Glomerular visceral epithelial cell (primary cell): ENCODE data around the gene FAM110D.

Experiments
- DNase-seq: peaks from one replicate; pipeline ENCODE4 v3.0.0-alpha.2; 2016; ENCODE audit errors: extremely low spot score

FAM110D gene

DNA sequence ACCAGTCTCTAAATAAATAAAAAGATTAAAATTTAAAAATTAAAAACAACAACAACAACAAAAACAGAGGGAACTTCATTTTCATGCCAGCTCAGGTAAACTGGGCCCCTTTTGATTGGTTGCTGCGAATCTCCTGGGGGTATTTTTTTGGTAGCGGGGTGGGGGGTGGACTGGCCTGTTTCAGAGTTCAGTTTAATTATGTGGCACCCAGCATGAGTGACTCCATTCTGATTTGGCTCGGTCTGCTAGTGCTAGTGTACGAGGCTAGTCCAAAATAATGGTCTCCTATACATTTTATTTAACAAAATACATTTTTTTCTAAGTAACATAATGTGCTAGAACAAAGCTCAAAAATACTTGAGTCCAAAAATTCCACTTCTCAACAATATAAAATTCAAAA, 29.1 kb upstream of the FAM110D start:
- DNase-seq = no peak

- no peak for DNase-seq
Observed at GRCh38 chr1:26130695-26131094, 28.2 kb upstream of the FAM110D start.

GRCh38 chr1:26132128-26132833, 26.6 kb upstream of the FAM110D start:
- DNase-seq = no peak

DNA sequence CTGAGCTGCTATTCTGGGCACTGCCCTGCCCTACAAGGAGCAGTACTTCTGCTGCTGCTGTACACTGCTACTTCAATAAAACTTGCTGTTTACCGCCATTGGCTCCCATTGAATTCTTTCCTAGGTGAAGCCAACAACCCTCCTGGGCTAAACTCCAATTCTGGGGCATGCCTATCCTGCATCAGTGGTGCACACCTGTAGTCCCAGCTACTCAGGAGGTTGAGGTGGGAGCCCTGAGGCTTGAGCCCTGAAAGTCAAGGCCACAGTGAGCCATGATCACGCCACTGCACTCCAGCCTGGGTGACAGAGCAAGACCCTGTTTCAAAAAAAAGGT, 26.1 kb upstream of the FAM110D start:
- no peak for DNase-seq

DNA sequence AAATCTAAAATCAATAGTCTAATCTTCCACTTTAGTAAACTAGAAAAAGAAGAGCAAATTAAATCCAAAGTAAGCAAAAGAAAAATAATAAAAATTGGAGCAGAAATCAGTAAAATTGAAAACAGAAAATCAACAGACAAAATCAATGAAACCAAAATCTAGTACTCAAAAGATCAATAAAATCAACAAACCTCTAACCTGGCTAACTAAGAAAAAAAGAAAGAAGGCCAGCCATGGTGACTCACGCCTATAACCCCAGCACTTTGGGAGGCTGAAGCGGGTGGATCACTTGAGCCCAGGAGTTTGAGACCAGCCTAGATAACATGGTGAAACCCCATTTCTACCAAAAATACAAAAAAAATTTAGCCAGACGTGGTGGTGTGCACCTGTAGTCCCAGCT, 24.4 kb upstream of the FAM110D start:
- no peak for DNase-seq

GRCh38 chr1:26138974-26139558, 19.8 kb upstream of the FAM110D start:
- DNase-seq = no peak

GRCh38 chr1:26142159-26142558, 16.7 kb upstream of the FAM110D start:
- no peak for DNase-seq

DNA sequence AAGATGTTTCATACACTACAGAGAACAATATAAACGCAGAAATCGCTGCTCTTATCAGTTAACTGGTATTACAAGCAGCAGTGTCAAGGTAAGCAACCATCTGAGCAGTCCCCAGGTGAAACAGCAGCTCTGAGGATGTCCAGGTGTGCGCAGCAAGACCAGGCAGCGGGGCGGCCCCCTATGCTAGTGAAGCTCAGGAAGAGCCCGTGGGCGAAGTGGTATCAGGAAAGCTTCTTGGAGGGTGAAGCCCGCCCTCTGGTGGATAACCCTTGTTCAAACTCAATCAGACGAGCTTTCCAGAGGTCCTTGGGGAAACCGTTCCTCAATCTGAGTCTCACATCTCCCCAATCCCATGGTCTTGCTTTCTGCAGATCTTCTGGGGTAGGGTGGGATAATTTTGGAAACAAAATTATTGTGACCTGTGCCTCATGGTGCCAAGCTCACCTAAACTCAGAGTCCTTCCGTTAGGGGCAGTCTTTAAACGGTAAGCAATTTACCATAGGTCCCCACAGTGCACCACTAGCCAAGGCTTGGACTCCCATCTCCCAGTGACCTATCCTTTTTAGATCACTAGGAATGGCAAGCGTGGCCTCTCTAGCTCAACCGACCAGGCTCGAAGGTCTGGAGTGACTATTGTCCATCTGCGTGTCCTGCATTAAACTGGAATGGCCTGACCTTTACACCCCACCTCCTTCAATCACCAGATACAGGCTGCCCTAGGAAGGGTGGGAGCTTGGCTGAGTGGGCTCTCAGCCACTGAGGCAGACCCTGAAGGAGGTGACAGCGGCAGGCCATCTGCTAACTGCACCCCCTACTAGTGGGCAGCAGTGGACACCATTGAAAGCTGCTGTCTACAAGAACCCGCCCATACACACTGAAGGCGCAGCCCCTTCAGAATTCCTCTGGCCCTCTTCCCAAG, 13.6 kb upstream of the FAM110D start:
- peak; percentile 78 for DNase-seq

- DNase-seq = no peak
Observed at GRCh38 chr1:26145960-26146294, 13.0 kb upstream of the FAM110D start.

DNA sequence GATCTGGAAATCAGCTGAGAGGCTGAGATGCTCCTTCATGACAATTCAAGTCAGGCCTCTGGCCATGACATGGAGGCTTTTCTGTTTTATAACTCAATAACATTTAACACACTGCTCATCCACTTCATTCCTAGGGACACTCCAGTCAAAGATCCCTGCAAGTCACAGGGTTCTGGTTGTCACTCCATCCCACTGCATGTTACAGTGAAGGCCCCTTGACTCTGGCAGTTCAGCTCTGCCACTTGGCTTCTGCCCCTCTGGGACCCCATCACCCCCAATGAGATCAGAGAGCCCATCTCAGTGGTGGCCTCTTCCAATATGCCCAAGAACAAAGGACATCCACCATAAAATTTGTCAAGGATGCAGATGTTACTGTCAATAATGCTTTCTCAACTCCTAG, 10.0 kb upstream of the FAM110D start:
- DNase-seq = no peak

GRCh38 chr1:26153966-26154532, 4.8 kb upstream of the FAM110D start:
- DNase-seq = no peak

DNA sequence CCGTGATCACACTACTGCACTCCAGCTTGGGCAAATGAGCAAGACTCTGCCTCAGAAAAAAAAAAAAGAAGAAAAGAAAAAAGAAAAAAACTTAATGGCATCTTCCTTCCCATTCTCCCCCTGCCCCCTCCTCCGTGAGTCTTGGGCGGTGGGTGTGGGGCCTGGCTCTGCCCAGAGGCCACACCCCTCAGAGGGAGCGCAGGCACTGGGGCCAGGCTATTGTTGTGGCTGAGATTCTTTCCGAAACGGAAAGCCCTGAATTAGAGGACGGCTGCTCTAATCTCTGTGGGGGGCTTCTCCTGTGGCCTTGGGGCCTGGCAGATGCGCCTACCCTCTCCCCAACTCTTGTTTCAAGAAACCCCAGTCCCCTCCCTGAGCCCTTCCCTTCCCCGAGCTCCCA, 4.1 kb upstream of the FAM110D start:
- DNase-seq = no peak

DNA sequence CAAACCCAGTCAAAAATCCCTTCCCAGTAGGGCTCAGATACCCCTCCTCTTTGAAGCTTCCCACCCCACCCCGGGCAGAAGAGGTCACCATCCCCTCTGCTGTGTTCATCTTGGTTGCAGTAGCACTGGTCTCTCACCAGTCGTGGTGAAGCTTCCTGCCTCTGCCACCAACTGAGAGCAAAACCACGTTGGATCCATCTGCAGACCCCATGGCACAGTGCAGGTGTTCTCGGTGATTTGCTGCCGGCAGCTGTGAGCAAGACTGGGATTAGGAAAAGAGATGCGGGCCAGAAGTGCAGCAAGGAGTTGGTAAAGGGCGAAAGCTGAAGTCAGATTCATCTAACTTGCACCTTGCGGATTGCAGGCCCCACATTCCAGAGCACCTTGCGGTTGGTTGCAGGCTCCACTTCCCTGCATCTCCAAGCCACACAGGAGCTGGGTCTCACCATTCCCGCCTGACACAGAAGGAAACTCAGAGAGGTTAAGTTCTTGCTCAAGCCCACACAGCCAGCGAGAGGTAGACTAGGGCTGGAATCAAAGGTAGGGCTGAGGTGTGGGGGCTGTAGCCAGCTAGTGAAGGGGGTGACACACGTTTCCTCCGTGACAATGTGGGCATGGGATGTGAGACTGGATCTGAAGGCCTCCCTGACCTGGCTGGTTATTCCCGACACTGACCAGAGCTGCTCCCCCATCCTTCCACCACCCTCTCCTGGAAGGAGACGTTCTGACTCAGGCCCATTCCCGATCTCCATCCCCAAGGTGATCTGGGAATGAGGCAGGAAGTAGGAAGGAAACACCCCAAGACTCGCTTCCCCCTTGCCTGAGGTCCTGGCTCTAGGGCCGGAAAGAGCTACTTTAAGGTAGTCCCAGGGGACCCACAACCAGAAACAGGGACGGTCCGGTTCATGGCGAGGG, 3.3 kb upstream of the FAM110D start:
- DNase-seq = no peak

- peak; percentile 18 for DNase-seq
Observed at GRCh38 chr1:26156285-26157038, 2.4 kb upstream of the FAM110D start.

- DNase-seq = no peak
Observed at GRCh38 chr1:26158271-26158907, 490 bp upstream of the FAM110D start.

- DNase-seq = no peak
Observed at GRCh38 chr1:26159743-26160039, 812 bp downstream of the FAM110D start.

DNA sequence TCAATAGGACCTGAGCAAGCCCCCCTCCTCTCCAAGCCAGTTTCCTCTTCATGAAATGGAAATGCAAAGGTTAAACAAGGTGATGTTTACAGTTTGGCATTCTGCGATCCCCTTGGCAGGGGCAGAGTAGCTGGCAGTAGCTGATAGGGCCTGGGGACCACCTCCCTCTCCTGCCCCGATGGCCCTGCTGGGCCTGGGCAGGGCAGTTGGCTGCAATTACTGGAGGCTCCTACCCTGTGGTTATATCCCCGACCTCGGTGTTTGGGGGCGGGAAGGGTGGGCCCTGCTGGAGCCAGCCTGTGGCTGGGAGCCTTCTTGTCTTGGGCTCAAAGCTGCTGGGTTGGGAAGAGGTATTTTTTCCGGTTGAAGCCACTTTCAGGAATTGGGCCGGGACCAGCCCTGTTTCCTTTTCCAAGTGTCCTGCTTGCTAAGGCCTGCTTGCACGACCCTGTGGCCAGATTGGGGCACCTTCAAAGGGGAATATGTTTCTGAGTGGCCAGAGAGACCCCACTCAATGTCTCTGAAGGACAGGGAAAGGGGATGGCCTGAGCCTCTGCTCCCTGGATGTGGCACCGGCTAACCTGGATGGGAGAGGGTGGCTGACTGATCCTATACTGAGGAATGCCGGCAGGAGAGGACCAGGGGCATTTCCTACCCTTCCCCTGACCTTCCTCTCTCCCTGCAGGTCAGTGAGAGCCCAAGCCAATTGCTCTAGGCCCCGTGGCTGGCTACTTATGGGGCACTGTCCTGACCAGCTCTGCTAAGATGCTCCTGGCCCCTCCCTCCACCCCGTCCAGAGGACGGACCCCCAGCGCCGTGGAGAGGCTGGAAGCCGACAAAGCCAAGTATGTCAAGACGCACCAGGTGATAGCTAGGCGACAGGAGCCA, 1.9 kb downstream of the FAM110D start:
- no peak for DNase-seq

DNA sequence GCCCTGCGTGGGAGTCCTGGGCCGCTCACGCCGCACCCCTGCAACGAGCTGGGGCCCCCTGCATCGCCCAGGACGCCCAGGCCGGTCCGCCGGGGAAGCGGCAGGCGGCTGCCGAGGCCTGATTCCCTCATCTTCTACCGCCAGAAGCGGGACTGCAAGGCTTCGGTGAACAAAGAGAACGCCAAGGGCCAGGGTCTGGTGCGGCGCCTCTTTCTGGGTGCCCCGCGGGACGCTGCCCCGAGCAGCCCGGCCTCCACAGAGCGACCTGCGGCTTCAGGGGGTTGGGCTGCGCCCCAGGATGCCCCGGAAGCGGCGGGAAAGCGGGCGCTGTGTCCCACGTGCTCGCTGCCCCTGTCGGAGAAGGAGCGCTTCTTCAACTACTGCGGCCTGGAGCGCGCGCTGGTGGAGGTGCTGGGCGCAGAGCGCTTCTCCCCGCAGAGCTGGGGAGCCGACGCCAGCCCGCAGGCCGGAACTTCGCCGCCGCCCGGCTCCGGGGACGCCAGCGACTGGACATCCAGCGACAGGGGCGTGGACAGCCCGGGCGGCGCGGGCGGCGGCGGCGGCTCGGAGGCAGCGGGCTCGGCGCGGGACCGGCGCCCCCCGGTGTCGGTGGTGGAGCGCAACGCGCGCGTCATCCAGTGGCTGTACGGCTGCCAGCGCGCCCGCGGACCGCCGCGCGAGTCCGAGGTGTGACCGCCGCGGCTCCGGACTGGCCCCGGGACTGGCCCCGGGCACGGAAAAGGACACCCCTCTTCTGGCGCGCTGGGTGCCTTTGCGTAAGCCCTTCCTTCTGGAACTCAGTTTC, 2.7 kb downstream of the FAM110D start:
- DNase-seq = peak; percentile 42

GRCh38 chr1:26162220-26162709, 3.4 kb downstream of the FAM110D start:
- no peak for DNase-seq
